Mesodermal cell (in vitro differentiated cells): ENCODE results near the gene ANKIB1.

Source experiments
- H3K27ac ChIP-seq: 2 replicates; pipeline ENCODE4 v1.7.0; 2013; ENCODE audit warnings: mild to moderate bottlenecking, low read depth, low read length, moderate library complexity; ENCODE audit not compliant: severe bottlenecking
- H3K36me3 ChIP-seq: 2 replicates; pipeline ENCODE4 v1.7.1; 2013; ENCODE audit warnings: mild to moderate bottlenecking, low read length, moderate library complexity; ENCODE audit not compliant: control insufficient read depth, insufficient read depth
- H3K4me1 ChIP-seq: one replicate; pipeline ENCODE4 v1.7.1; 2013; ENCODE audit warnings: mild to moderate bottlenecking, low read length; ENCODE audit not compliant: insufficient read depth, control insufficient read depth, poor library complexity, severe bottlenecking
- H3K4me3 ChIP-seq: 2 replicates; pipeline ENCODE4 v1.7.0; 2013; ENCODE audit warnings: low read length, control low read depth, mild to moderate bottlenecking; ENCODE audit not compliant: insufficient read depth, poor library complexity, severe bottlenecking; ENCODE audit errors: extremely low read depth
- H3K9me3 ChIP-seq: 2 replicates; pipeline ENCODE4 v1.7.1; 2013; ENCODE audit warnings: mild to moderate bottlenecking, low read length, moderate library complexity; ENCODE audit not compliant: control insufficient read depth
- WGBS, 2 experiments: methylation state at CpG; one replicate each; pipeline ENCODE4 v1.1.5; 2013; ENCODE audit warnings: missing lambda C conversion rate in 2 of 2; ENCODE audit not compliant: insufficient coverage in 2 of 2; 5-methylcytosine and 5-hydroxymethylcytosine counted together

The ANKIB1 gene

DNA sequence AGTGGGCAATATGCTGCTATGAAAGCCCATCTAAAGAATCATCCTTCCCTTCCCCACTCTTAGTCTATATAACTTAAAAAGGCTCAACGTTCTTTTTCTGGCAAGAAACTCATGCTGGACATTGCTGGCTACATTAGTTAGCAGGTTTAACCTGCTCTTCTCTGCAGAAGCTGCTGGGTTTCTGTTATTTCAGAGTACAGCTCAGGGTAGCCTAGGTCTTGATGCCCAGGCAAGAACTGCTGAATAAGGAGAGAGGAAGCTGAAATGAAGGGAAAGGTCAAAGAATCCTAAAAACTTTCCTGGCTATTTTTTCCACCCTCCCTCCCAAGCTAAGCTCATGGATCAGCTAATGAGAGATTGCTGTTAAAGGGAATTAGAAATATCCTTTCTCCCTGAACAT is 79.4 kb downstream of the ANKIB1 start:
- Histone ChIP-seq H3K9me3 (no peaks in the 10 kb centered on the region), H3K4me1 (no peaks in the 10 kb centered on the region), H3K4me3 (no peak overlapping the region), H3K36me3 (peaks cover 3% of the 10 kb centered on the region), H3K27ac (no peak overlapping the region)
- 75 to 80% methylated on average over 1 of the region's 1 CpG for WGBS, 2 experiments

DNA sequence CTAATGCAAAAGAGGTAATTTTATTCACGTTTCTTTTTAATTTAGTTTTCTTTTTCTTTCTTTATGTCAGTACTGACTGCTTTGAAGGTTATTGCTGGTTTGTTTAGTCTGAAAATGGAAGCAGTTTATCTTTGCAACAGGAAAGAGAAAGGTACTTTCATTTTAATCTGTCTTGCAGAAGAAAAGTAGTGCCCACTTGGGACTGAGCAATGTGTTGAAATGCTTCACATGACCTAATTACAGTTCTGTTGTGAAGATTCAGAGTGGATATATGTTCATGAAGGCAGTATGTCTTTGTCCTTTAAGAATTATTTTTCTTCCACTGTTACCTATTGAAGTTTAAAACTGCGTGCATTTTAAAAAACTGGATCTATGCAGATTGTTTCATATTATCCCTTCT is 80.1 kb downstream of the ANKIB1 start:
- H3K36me3 ChIP-seq = peaks cover 3% of the 10 kb centered on the region
- H3K27ac ChIP-seq = no peak overlapping the region
- no peaks in the 10 kb centered on the region for H3K9me3 ChIP-seq
- WGBS, 2 experiments = no CpG with 5 or more reads among the region's 2 CpGs
- no peak overlapping the region for H3K4me3 ChIP-seq
- H3K4me1 ChIP-seq = no peaks in the 10 kb centered on the region

DNA sequence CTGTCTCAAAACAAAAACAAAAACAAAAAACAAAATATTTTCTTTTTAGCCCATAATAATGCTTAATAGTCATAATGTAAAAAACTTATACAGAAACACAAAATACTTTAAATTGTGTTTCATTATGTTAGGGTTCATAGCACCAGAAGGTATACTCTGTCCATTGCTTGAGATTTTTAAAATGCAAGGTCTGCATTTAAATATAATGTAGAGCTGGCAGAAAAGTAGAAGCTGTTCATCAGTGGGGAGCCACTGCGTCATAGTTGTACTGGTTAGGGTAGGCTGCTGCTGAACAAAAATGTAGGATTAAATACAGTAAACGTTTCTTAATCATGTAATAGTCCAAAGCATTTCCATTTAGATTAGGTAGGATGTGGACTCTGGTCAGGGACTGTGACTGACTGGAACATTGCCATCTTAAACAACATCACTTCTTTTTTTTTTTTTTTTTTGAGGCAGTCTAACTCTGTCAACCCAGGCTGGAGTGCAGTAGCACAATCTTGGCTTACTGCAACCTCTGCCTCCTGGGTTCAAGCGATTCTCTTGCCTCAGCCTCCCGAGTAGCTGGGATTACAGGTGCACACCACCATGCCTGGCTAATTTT is 85.2 kb downstream of the ANKIB1 start:
- no peaks in the 10 kb centered on the region for H3K9me3 ChIP-seq
- H3K36me3 ChIP-seq = peaks cover 7% of the 10 kb centered on the region
- H3K27ac ChIP-seq = no peak overlapping the region
- 100% methylated on average over 1 of the region's 4 CpGs; no CpG with 5 or more reads in 1 of the 2 experiments for WGBS, 2 experiments
- no peaks in the 10 kb centered on the region for H3K4me1 ChIP-seq
- H3K4me3 ChIP-seq = no peak overlapping the region

DNA sequence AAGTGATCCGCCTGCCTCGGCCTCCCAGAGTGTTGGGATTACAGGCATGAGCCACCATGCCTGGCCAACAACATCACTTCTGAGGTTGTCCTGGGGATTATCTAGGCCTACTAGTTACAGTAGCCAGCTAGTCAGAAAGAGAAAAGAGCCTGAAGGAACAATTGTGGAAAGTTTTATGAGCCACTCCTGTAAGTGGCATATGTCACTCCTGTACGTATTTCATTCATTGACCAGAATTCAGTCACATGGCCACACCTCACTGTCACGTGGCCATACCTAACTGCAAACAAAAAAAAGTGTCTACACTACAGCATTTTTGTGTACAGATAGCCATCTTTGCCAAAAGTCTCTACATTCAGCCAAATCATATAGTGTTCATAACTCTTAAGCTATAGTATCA is 85.7 kb downstream of the ANKIB1 start:
- H3K27ac ChIP-seq = no peak overlapping the region
- 96 to 100% methylated on average over 3 to 4 of the region's 4 CpGs for WGBS, 2 experiments
- no peaks in the 10 kb centered on the region for H3K4me1 ChIP-seq

DNA sequence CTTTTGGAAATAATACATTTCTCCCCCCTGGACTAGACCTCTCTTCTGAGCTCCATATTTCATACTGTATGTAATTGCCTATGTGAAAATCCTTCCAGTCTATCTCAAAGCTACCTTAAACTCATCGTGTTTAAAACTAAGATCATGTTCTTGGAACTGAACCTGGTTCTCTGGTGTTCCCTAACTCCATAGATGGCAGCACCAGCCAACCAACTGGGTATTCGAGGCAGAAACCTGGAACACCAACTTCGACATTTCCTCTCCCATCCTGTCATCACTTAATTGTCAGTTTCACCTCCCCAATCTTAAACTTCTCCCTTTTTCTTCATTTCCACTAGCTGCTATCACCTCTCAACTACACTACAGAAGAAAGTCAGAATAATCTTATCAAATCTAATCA is 87.0 kb downstream of the ANKIB1 start:
- Histone ChIP-seq H3K9me3 (no peaks in the 10 kb centered on the region), H3K4me1 (no peaks in the 10 kb centered on the region), H3K27ac (no peak overlapping the region), H3K36me3 (peaks cover 7% of the 10 kb centered on the region), H3K4me3 (no peak overlapping the region)
- 77 to 91% methylated on average over 3 of the region's 3 CpGs for WGBS, 2 experiments

More for the DNA sequence above, 85.7 kb downstream of the ANKIB1 start:
- Histone ChIP-seq H3K4me3 (no peak overlapping the region), H3K9me3 (no peaks in the 10 kb centered on the region), H3K36me3 (peaks cover 7% of the 10 kb centered on the region)

DNA sequence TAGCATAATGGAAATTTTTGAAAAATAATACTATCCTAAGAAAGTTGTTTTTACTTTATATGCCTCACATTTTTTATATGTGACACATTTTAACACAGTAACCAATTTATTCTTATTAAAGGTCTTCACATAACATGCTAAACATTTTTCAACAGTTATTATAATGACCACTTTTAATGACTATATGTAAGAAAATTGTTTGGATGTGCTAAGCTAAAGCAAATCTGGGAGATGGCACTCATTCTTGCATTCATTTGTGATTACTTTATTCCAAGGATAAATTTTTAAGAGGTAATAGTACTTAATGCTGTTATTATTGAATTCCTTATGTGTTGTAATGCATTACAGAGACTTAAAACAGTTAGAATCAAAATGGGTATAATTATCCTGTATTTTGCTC is 88.1 kb downstream of the ANKIB1 start:
- H3K36me3 ChIP-seq = peaks cover 7% of the 10 kb centered on the region
- no peaks in the 10 kb centered on the region for H3K9me3 ChIP-seq
- H3K4me3 ChIP-seq = no peak overlapping the region
- no peaks in the 10 kb centered on the region for H3K4me1 ChIP-seq
- no peak overlapping the region for H3K27ac ChIP-seq

DNA sequence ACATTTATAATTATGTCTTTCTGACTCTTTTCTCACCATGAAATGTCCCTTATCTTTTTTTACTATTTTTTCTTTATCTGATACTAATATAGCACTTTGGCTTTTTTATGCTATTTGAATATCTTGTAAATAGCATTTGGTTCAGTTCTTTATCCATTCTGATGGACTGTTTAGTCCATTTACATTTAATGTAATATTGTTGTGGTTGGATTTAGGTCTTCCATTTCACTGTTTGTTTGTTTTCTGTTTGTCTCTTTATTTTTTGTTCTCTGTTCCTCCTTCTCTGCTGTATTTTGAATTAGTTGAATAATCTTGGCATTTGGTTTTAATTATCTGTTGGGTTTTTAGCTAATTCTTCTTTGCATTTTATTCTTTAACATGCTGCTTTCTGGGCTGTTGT is 89.8 kb downstream of the ANKIB1 start:
- H3K27ac ChIP-seq = no peak overlapping the region
- H3K36me3 ChIP-seq = peaks cover 4% of the 10 kb centered on the region
- H3K9me3 ChIP-seq = no peaks in the 10 kb centered on the region
- no peaks in the 10 kb centered on the region for H3K4me1 ChIP-seq
- H3K4me3 ChIP-seq = no peak overlapping the region

DNA sequence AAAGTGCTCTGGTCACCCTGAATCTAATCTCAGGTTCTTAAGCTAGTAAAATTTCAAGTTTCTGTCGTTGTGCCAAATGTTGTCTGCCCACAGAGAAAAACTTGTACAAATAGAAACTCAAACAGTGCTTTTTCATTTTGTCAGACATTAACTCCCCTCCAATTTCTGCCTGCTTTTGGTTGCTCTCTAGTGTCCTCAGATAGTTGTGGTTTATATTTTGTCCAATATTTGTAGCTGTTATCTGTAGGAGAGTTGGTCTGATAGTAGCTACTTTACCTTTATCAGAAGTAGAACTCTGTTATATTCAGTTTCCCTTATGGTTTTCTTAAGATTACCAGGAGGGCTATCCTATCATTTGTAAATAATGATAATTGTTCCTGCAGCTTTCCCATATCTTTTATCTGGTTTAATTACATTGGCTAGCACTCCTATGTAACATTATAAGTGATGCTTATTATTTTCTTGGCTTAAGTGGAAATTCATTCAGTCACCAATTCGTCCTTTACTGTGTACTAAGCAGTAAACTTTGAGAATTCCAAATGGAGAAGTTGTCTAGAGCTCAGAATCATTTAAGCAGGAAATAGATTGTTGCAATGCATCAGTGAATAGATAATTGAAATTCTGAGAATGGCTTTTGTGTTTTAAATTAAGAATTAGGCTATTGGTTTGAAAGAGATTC is 91.0 kb downstream of the ANKIB1 start:
- Histone ChIP-seq H3K4me1 (no peaks in the 10 kb centered on the region), H3K27ac (no peak overlapping the region), H3K36me3 (peaks cover 4% of the 10 kb centered on the region), H3K9me3 (no peaks in the 10 kb centered on the region), H3K4me3 (no peak overlapping the region)
- WGBS, 2 experiments = 88 to 100% methylated on average over 2 of the region's 2 CpGs

DNA sequence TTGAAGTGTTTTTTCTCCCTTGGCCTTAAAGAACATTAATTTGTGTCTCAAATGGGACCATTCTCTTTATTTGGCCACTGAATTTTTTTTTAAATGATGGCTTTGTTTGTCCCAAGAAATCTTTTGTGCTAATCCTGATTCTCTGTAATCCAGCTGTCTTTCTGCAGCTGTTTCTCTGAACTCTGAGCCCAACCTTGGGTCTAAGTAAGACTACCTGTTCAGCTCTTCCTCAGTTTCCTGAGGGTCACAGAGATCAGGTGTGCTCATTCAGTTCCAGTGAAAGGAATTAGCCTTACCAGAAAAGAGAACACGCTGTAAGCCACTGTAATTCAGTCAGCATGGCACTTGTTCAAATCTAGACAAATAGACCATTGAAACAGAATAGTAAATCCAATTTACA is 94.2 kb downstream of the ANKIB1 start:
- Histone ChIP-seq H3K4me1 (no peaks in the 10 kb centered on the region), H3K9me3 (no peaks in the 10 kb centered on the region), H3K27ac (no peak overlapping the region), H3K4me3 (no peak overlapping the region), H3K36me3 (no peaks in the 10 kb centered on the region)
- whole genome bisulfite sequencing, 2 experiments = no CpG with 5 or more reads among the region's 1 CpG

DNA sequence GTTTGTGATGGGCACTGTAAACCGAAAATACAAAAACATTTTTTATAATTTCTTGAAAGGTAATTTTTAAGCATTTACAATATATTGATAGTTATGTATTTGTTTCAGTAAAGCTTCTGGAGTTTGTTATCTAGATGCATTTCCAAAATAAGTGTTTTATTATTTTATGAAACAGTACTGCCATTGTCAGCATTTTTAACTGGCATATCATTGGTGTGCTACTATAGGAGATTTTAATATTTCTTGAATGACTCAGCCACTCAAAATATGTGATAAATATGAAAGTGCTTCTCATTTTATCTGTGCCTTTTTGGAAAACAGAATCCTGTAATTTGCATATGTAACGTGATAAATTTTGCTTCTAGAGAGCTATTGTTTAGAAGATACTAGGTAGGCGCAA is 97.9 kb downstream of the ANKIB1 start:
- Histone ChIP-seq H3K27ac (no peak overlapping the region), H3K9me3 (no peaks in the 10 kb centered on the region), H3K4me3 (no peak overlapping the region), H3K36me3 (peaks cover 21% of the 10 kb centered on the region), H3K4me1 (no peaks in the 10 kb centered on the region)
- WGBS, 2 experiments = 87 to 100% methylated on average over 2 of the region's 3 CpGs

DNA sequence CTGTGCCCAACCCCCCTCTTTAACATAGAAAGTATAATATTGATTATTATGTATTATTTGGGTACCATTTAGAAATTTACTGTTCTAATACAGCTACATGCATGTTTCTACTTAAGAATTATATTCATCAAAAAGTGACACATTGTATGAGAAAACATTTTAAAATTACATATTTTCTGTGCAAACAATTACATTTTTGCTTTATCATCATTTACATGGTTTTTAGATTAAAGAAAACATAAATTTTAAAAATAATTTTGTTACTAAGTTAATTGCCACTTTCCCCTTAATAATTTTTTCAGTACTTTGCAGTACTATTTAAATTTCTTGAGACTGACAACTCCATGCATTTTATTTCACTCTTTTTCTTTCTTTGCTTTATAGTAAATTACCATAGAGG is 106.2 kb downstream of the ANKIB1 start:
- no peaks in the 10 kb centered on the region for H3K9me3 ChIP-seq
- H3K4me3 ChIP-seq = no peak overlapping the region
- H3K4me1 ChIP-seq = no peaks in the 10 kb centered on the region
- H3K27ac ChIP-seq = no peak overlapping the region
- H3K36me3 ChIP-seq = peaks cover 32% of the 10 kb centered on the region
